A673 (cell line): ENCODE measurements around the gene AKT3. TPM values are rescaled to one million over a fixed set of nuclear protein-coding genes. Genes with fewer than 3 reads are reported as not detected.

Experiments
- BruUV-seq: library from RNA; stranded (reverse); fragments of 400-500 nt; replicated peaks from 2 replicates; lab custom pipeline; 2021; lab: Mats Ljungman, UMichigan
- CTCF ChIA-PET: fragments of 300-600 bp; sonication (Branson Sonifier 250); formaldehyde crosslinking; loops from one replicate; lab custom pipeline; 2022; ENCODE audit warnings: antibody characterized with exemption; lab: Charles Lee
- POLR2A ChIA-PET: fragments of 300-600 bp; sonication (Branson Sonifier 250); formaldehyde crosslinking; loops from one replicate; lab custom pipeline; 2022; ENCODE audit warnings: antibody characterized with exemption; ENCODE audit not compliant: low non-redundant PET; lab: Charles Lee
- DNase-seq: peaks from one replicate; pipeline ENCODE4 v3.0.0-alpha.2; 2015; ENCODE audit warnings: low spot score
- H3K27ac ChIP-seq: fragments of 200-600 bp; sonication (generic); 2 replicates; pipeline ENCODE4 v1.5.1; 2016; ENCODE audit warnings: mixed run types, low read depth, mild to moderate bottlenecking, mixed read lengths, antibody characterized with exemption, low read length; ENCODE audit not compliant: poor library complexity, severe bottlenecking
- H3K27me3 ChIP-seq: fragments of 200-600 bp; sonication (generic); replicated peaks from 2 replicates; pipeline ENCODE4 v1.6.1; 2017; ENCODE audit warnings: mixed run types, low read depth, mild to moderate bottlenecking, mixed read lengths, antibody characterized with exemption, low read length; ENCODE audit not compliant: insufficient read depth, poor library complexity
- H3K36me3 ChIP-seq: fragments of 200-600 bp; sonication (generic); 2 replicates; pipeline ENCODE4 v1.6.1; 2016; ENCODE audit warnings: mixed run types, mild to moderate bottlenecking, mixed read lengths, antibody characterized with exemption, low read length; ENCODE audit not compliant: insufficient read depth, poor library complexity, severe bottlenecking
- H3K4me1 ChIP-seq: fragments of 200-600 bp; sonication (generic); 2 replicates; pipeline ENCODE4 v1.6.1; 2017; ENCODE audit warnings: mixed run types, mild to moderate bottlenecking, mixed read lengths, antibody characterized with exemption, low read length; ENCODE audit not compliant: insufficient read depth, poor library complexity, severe bottlenecking
- H3K4me3 ChIP-seq: fragments of 200-600 bp; sonication (generic); 2 replicates; pipeline ENCODE4 v1.5.1; 2016; ENCODE audit warnings: low read depth, mixed run types, mild to moderate bottlenecking, mixed read lengths, low read length; ENCODE audit not compliant: poor library complexity, severe bottlenecking
- H3K9me3 ChIP-seq: fragments of 200-600 bp; sonication (generic); 2 replicates; pipeline ENCODE4 v1.6.1; 2016; ENCODE audit warnings: mixed run types, low read depth, mild to moderate bottlenecking, mixed read lengths, antibody characterized with exemption, low read length; ENCODE audit not compliant: poor library complexity, severe bottlenecking
- CTCF ChIP-seq: fragments of 300-800, 200-600 bp; sonication (generic); conservative IDR thresholded peaks from 2 replicates; pipeline ENCODE4 v1.5.1; 2017; ENCODE audit warnings: low read depth, mild to moderate bottlenecking, antibody characterized with exemption, low read length, moderate library complexity, mixed read lengths
- EZH2 ChIP-seq: fragments of 200-600 bp; sonication (generic); IDR thresholded peaks from 2 replicates; pipeline ENCODE4 v1.6.1; 2017; ENCODE audit warnings: borderline replicate concordance, low read depth, mild to moderate bottlenecking, mixed read lengths, antibody characterized with exemption, low read length; ENCODE audit not compliant: poor library complexity, severe bottlenecking
- intact Hi-C: fragments of 100-400 bp; cut with micrococcal nuclease; formaldehyde crosslinking; loops from one replicate; pipeline ENCODE4 v1.10.0; 2022; ENCODE audit not compliant: unreplicated experiment
- total RNA-seq: library from RNA; stranded (reverse); gene quantifications from 2 replicates; pipeline ENCODE4 v1.2.3, GENCODE V29; 2021

Gene AKT3
- total RNA-seq, 1 experiment from 2014 or later: 14.4 TPM

- no peaks in the 10 kb centered on the region for H3K4me1 ChIP-seq
- H3K27me3 ChIP-seq: no peaks in the 10 kb centered on the region
- BruUV-seq: no TSS peak
- H3K27ac ChIP-seq: no peak overlapping the region
- H3K9me3 ChIP-seq: no peaks in the 10 kb centered on the region
- ChIA-PET POLR2A (no interaction called here), CTCF (no interaction called here)
- no peaks in the 10 kb centered on the region for H3K36me3 ChIP-seq
- no peak for TF ChIP-seq CTCF
- TF ChIP-seq EZH2: no peak
- no peak overlapping the region for H3K4me3 ChIP-seq
- intact Hi-C loops: no loop called here
- no peak for DNase-seq
Measured at GRCh38 chr1:243507672-243508302, 342.3 kb downstream of the AKT3 start.

GRCh38 chr1:243507001-243507671 lies 342.9 kb downstream of the AKT3 start:
- POLR2A ChIA-PET: no interaction called here
- no peak overlapping the region for H3K27ac ChIP-seq
- TF ChIP-seq CTCF (no peak), EZH2 (no peak)
- H3K4me1 ChIP-seq: no peaks in the 10 kb centered on the region
- DNase-seq: no peak
- CTCF ChIA-PET: no interaction called here
- no peaks in the 10 kb centered on the region for H3K27me3 ChIP-seq
- no peaks in the 10 kb centered on the region for H3K9me3 ChIP-seq
- no peak overlapping the region for H3K4me3 ChIP-seq
- intact Hi-C loops: no loop called here
- BruUV-seq: no TSS peak
- no peaks in the 10 kb centered on the region for H3K36me3 ChIP-seq

GRCh38 chr1:243505986-243506689 lies 343.9 kb downstream of the AKT3 start:
- no peak overlapping the region for H3K4me3 ChIP-seq
- H3K4me1 ChIP-seq: no peaks in the 10 kb centered on the region
- POLR2A ChIA-PET: no interaction called here
- H3K36me3 ChIP-seq: no peaks in the 10 kb centered on the region
- no peak for TF ChIP-seq EZH2
- no peak for TF ChIP-seq CTCF
- no peak for DNase-seq
- intact Hi-C loops: no loop called here
- CTCF ChIA-PET: no interaction called here
- H3K9me3 ChIP-seq: no peaks in the 10 kb centered on the region
- H3K27ac ChIP-seq: no peak overlapping the region
- BruUV-seq: no TSS peak
- no peaks in the 10 kb centered on the region for H3K27me3 ChIP-seq
